Adrenal gland (tissue), 12 donors: Measurements from ENCODE around the gene AKIRIN2. TPM values are rescaled to one million over a fixed set of nuclear protein-coding genes. Genes with fewer than 3 reads are reported as not detected.

Source experiments
- DNase-seq, 7 donors: peaks; one replicate each; pipeline ENCODE4 v3.0.0-alpha.2; 2019 to 2020
- H3K27ac ChIP-seq, 5 donors: fragments of 200-600 bp; sonication (generic) in 4 of 5; 1 replicate in 3 of 5; 2 replicates in 2 of 5; pipeline versions ENCODE4 v1.5.1 to v1.8.0; 2016 to 2020; ENCODE audit warnings: mild to moderate bottlenecking in 1 of 5
- H3K27me3 ChIP-seq: fragments of 200-600 bp; 2 replicates; pipeline ENCODE4 v1.8.0; 2021
- H3K36me3 ChIP-seq, 2 donors: fragments of 200-600 bp; replicated peaks in 1 of 2; 1 replicate in 1 of 2; 2 replicates in 1 of 2; pipeline versions ENCODE4 v1.5.1 to v1.8.0; 2018 to 2022
- H3K4me1 ChIP-seq, 2 donors: fragments of 200-600 bp; replicated peaks in 1 of 2; 1 replicate in 1 of 2; 2 replicates in 1 of 2; pipeline versions ENCODE4 v1.5.1 to v1.8.0; 2018 to 2021
- H3K4me3 ChIP-seq, 4 donors: fragments of 200-600 bp; sonication (generic) in 3 of 4; one replicate each; pipeline ENCODE4 v1.5.1; 2016 to 2018
- H3K9me3 ChIP-seq, 3 donors: fragments of 200-600 bp; sonication (generic) in 1 of 3; replicated peaks in 1 of 3; 1 replicate in 2 of 3; 2 replicates in 1 of 3; pipeline versions ENCODE4 v1.5.1 to v1.8.0; 2016 to 2021
- POLR2A ChIP-seq, 2 donors: fragments of 450-650 bp; IDR thresholded peaks; one replicate each; pipeline ENCODE4 v1.6.1; 2017; ENCODE audit warnings: antibody characterized with exemption in 2 of 2, mild to moderate bottlenecking in 2 of 2, moderate library complexity in 1 of 2
- WGBS, 4 donors: extraction: QIAGEN DNeasy Blood & Tissue Kit in 2 of 4; methylation state at CpG; one replicate each; pipeline versions ENCODE4 v1.1.5 to v1.1.7; 2013 to 2017; 5-methylcytosine and 5-hydroxymethylcytosine counted together
- intact Hi-C, 2 donors: fragments of 100-400 bp; cut with DNase I; formaldehyde crosslinking; loops; one replicate each; pipeline versions ENCODE4 v1.14.1 to v1.15.0; 2022 to 2023
- polyA plus RNA-seq, 3 donors: library from polyadenylated mRNA; stranded (reverse); fragments of 200-250 nt in 2 of 3; fragments of 350-450 nt in 1 of 3; fragmentation: Illumina TruSeq in 1 of 3; extraction: RNeasy Lipid Tissue Mini Kit (QIAGEN cat#74804) in 1 of 3; gene quantifications; one replicate each; pipeline ENCODE4 v1.2.3, GENCODE V29; 2013 to 2014
- total RNA-seq, 9 donors: library from RNA; depleted of rRNA in 4 of 9; stranded (reverse); fragments of >200 nt in 4 of 9; fragments of 120-200 nt in 1 of 9; fragmentation: NEBNext Ultra II Directional in 1 of 9; extraction: Animal tissue kit (Norgen Biotek cat#: 25700) in 1 of 9; gene quantifications; one replicate each; pipeline versions ENCODE4 v1.1.0 to v1.2.4, GENCODE V29; 2013 to 2023
- TF ChIP-seq, protein P1 (sequence below), 6 experiments: fragments of 450-650 bp in 4 of 6; fragments of 200-600 bp in 2 of 6; sonication (generic) in 1 of 6; IDR thresholded peaks; 1 replicate in 5 of 6; 2 replicates in 1 of 6; pipeline versions ENCODE4 v1.5.1 to v1.8.0; 2016 to 2021; ENCODE audit warnings: antibody characterized with exemption in 6 of 6, mild to moderate bottlenecking in 2 of 6, moderate library complexity in 1 of 6
- donor health status: healthy with polysubstance abuse.
- donor health status: Bipolar disorder and iron deficiency.
- donor health status: DM: yes; HTN: yes; CAD: no.
- donor health status: DM: no; HTN: no; CAD: no.
- donor health status: DM: no; HTN: no; CAD: no.
- donor health status: DM: yes; HTN: yes; CAD: no.

AKIRIN2 gene
- total and polyA plus RNA-seq, 12 donors = 20.6 to 70.2 (median 53.2) TPM

GRCh38 chr6:87658516-87658915 lies 43.5 kb downstream of the AKIRIN2 start:
- intact Hi-C loops = no loop called here
- Histone ChIP-seq H3K27ac (no peak overlapping the region), H3K4me3 (no peak overlapping the region)

GRCh38 chr6:87656857-87657256 lies 45.2 kb downstream of the AKIRIN2 start:
- H3K4me3 ChIP-seq = no peak overlapping the region
- H3K36me3 ChIP-seq = no peaks in the 10 kb centered on the region
- H3K27me3 ChIP-seq = no peaks in the 10 kb centered on the region
- no peaks in the 10 kb centered on the region for H3K9me3 ChIP-seq
- DNase-seq = no peak
- intact Hi-C loops = no loop called here
- H3K4me1 ChIP-seq = peaks cover 13 to 23% of the 10 kb centered on the region in 2 donors
- H3K27ac ChIP-seq = no peak overlapping the region
- TF ChIP-seq, protein P1, sequence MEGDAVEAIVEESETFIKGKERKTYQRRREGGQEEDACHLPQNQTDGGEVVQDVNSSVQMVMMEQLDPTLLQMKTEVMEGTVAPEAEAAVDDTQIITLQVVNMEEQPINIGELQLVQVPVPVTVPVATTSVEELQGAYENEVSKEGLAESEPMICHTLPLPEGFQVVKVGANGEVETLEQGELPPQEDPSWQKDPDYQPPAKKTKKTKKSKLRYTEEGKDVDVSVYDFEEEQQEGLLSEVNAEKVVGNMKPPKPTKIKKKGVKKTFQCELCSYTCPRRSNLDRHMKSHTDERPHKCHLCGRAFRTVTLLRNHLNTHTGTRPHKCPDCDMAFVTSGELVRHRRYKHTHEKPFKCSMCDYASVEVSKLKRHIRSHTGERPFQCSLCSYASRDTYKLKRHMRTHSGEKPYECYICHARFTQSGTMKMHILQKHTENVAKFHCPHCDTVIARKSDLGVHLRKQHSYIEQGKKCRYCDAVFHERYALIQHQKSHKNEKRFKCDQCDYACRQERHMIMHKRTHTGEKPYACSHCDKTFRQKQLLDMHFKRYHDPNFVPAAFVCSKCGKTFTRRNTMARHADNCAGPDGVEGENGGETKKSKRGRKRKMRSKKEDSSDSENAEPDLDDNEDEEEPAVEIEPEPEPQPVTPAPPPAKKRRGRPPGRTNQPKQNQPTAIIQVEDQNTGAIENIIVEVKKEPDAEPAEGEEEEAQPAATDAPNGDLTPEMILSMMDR (IDR thresholded peaks at IDR 0.05) = no peak
- no peak for TF ChIP-seq POLR2A (IDR thresholded peaks at IDR 0.05)

More at GRCh38 chr6:87658516-87658915, 43.5 kb downstream of the AKIRIN2 start:
- Histone ChIP-seq H3K27me3 (no peaks in the 10 kb centered on the region), H3K9me3 (no peaks in the 10 kb centered on the region), H3K4me1 (peaks cover 13 to 17% of the 10 kb centered on the region in 2 donors), H3K36me3 (no peaks in the 10 kb centered on the region)
- TF ChIP-seq POLR2A (IDR thresholded peaks at IDR 0.05) = no peak
- TF ChIP-seq, protein P1 (IDR thresholded peaks at IDR 0.05) = no peak
- DNase-seq = peak in 1 of 7 donors; percentile 50

GRCh38 chr6:87655824-87656223 lies 46.2 kb downstream of the AKIRIN2 start:
- no peaks in the 10 kb centered on the region for H3K36me3 ChIP-seq
- H3K9me3 ChIP-seq = no peaks in the 10 kb centered on the region
- H3K4me3 ChIP-seq = no peak overlapping the region
- H3K27me3 ChIP-seq = no peaks in the 10 kb centered on the region
- no peak for TF ChIP-seq POLR2A (IDR thresholded peaks at IDR 0.05)
- TF ChIP-seq, protein P1 (IDR thresholded peaks at IDR 0.05) = no peak
- DNase-seq = no peak
- H3K4me1 ChIP-seq = peaks cover 13 to 23% of the 10 kb centered on the region in 2 donors
- H3K27ac ChIP-seq = no peak overlapping the region
- intact Hi-C loops = no loop called here

GRCh38 chr6:87654875-87655454 lies 47.1 kb downstream of the AKIRIN2 start:
- 59 to 67% (median 60%) methylated on average over 2 of the region's 2 CpGs for WGBS, 4 donors

More at GRCh38 chr6:87654875-87655454, 47.1 kb downstream of the AKIRIN2 start:
- H3K36me3 ChIP-seq = no peaks in the 10 kb centered on the region
- TF ChIP-seq, protein P1 (IDR thresholded peaks at IDR 0.05) = no peak
- no peak for TF ChIP-seq POLR2A (IDR thresholded peaks at IDR 0.05)
- H3K27me3 ChIP-seq = no peaks in the 10 kb centered on the region
- peaks cover 12 to 15% of the 10 kb centered on the region in 2 donors for H3K4me1 ChIP-seq
- intact Hi-C loops = no loop called here
- no peaks in the 10 kb centered on the region for H3K9me3 ChIP-seq
- H3K4me3 ChIP-seq = no peak overlapping the region
- no peak overlapping the region for H3K27ac ChIP-seq
- DNase-seq = no peak
